Peyer's patch (tissue), 4 donors: ENCODE measurements around the gene SORCS1. TPM values are rescaled to one million over a fixed set of nuclear protein-coding genes. Genes with fewer than 3 reads are reported as not detected.

Experiments
- DNase-seq, 3 donors: peaks; one replicate each; pipeline ENCODE4 v3.0.0-alpha.2; 2017 to 2019
- H3K27ac ChIP-seq, 4 donors: fragments of 200-600 bp; sonication (generic); one replicate each; pipeline ENCODE4 v1.5.1; 2016 to 2019
- H3K27me3 ChIP-seq, 2 donors: fragments of 200-600 bp; sonication (generic); one replicate each; pipeline ENCODE4 v1.5.1; 2019
- H3K36me3 ChIP-seq, 3 donors: fragments of 200-600 bp; sonication (generic); one replicate each; pipeline ENCODE4 v1.5.1; 2016 to 2019
- H3K4me1 ChIP-seq, 4 donors: fragments of 200-600 bp; sonication (generic); one replicate each; pipeline ENCODE4 v1.5.1; 2016 to 2019
- H3K4me3 ChIP-seq, 4 donors: fragments of 200-600 bp; sonication (generic); 1 replicate in 3 of 4; 2 replicates in 1 of 4; pipeline ENCODE4 v1.5.1; 2016 to 2019; ENCODE audit warnings: mild to moderate bottlenecking in 1 of 4
- H3K9me3 ChIP-seq, 4 donors: fragments of 200-600 bp; sonication (generic); one replicate each; pipeline ENCODE4 v1.5.1; 2016 to 2019; ENCODE audit warnings: mild to moderate bottlenecking in 1 of 4
- CTCF ChIP-seq, 6 experiments: fragments of 450-650 bp in 4 of 6; fragments of 200-600 bp in 2 of 6; sonication (generic) in 1 of 6; IDR thresholded peaks; one replicate each; pipeline ENCODE4 v1.5.1; 2017 to 2019; ENCODE audit warnings: antibody characterized with exemption in 6 of 6, mild to moderate bottlenecking in 3 of 6, moderate library complexity in 1 of 6
- POLR2A ChIP-seq, 2 donors: fragments of 450-650 bp; IDR thresholded peaks; one replicate each; pipeline ENCODE4 v1.5.1; 2017; ENCODE audit warnings: antibody characterized with exemption in 2 of 2, mild to moderate bottlenecking in 2 of 2, moderate library complexity in 2 of 2
- total RNA-seq, 4 donors: library from RNA; depleted of rRNA; stranded (reverse); fragments of >200 nt; gene quantifications; one replicate each; pipeline ENCODE4 v1.1.0, GENCODE V29; 2016

Gene SORCS1
- total RNA-seq, 4 donors from 2014 or later, result 0.53 to 5.9 (median 2.4) TPM

- no peaks in the 10 kb centered on the region for H3K27me3 ChIP-seq
- H3K36me3 ChIP-seq, result no peaks in the 10 kb centered on the region
- H3K27ac ChIP-seq, result no peak overlapping the region
- no peaks in the 10 kb centered on the region for H3K9me3 ChIP-seq
- no peaks in the 10 kb centered on the region for H3K4me1 ChIP-seq
- no peak overlapping the region for H3K4me3 ChIP-seq
- no peak for DNase-seq
- TF ChIP-seq CTCF (IDR thresholded peaks at IDR 0.05) (no peak), POLR2A (IDR thresholded peaks at IDR 0.05) (no peak)
These were observed 550.2 kb downstream of the SORCS1 start for GRCh38 chr10:106614293-106614692.

DNA sequence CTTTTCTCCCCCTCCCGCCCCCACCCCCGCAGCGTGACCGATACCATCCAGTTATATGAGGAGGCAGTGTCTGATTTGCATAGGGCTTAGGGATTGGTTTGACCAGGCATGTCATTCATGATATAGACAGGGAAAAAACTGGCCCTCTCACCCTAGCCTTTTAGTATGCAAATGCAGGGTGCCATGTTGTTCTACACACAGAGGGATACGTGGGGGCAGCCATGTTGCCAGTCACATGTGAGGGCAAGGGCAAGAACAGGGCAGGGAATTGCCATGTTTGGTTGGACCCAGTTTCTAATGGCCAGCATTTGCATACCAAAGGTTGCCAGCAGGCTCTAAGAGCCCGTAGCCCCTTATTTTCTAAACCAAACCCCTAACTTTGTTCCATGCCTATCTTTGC is 552.1 kb downstream of the SORCS1 start:
- no peaks in the 10 kb centered on the region for H3K36me3 ChIP-seq
- H3K27ac ChIP-seq, result no peak overlapping the region
- H3K4me1 ChIP-seq, result no peaks in the 10 kb centered on the region
- no peak for DNase-seq
- TF ChIP-seq POLR2A (IDR thresholded peaks at IDR 0.05) (no peak), CTCF (IDR thresholded peaks at IDR 0.05) (no peak)
- no peaks in the 10 kb centered on the region for H3K9me3 ChIP-seq
- H3K4me3 ChIP-seq, result no peak overlapping the region
- H3K27me3 ChIP-seq, result no peaks in the 10 kb centered on the region

GRCh38 chr10:106609470-106610266 is 554.8 kb downstream of the SORCS1 start:
- no peak for DNase-seq
- TF ChIP-seq CTCF (IDR thresholded peaks at IDR 0.05), result no peak
- no peak for TF ChIP-seq POLR2A (IDR thresholded peaks at IDR 0.05)
- Histone ChIP-seq H3K4me3 (no peak overlapping the region), H3K27ac (no peak overlapping the region), H3K9me3 (no peaks in the 10 kb centered on the region), H3K4me1 (no peaks in the 10 kb centered on the region), H3K36me3 (no peaks in the 10 kb centered on the region), H3K27me3 (no peaks in the 10 kb centered on the region)

DNA sequence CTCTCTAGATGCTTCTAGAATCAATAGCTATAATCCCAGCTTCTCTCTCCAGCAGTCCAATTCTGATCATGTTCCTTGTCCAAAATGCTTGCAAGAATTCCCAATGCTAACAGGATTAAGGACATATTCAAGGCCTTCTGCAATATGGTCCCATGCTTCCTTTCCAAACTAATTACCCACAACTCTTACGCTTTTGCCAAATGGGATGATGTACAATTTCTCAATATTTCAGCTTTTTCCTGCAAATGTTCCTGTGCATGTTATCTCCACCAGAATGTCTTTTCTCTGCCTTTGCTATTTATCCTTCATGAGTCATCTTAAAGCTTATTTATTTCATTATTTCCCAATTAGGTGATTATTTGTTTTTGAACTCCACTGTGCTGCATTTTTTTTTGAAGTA is 556.4 kb downstream of the SORCS1 start:
- no peak for DNase-seq
- Histone ChIP-seq H3K4me3 (no peak overlapping the region), H3K9me3 (no peaks in the 10 kb centered on the region), H3K4me1 (no peaks in the 10 kb centered on the region), H3K36me3 (no peaks in the 10 kb centered on the region), H3K27me3 (no peaks in the 10 kb centered on the region), H3K27ac (no peak overlapping the region)
- TF ChIP-seq POLR2A (IDR thresholded peaks at IDR 0.05), result no peak
- TF ChIP-seq CTCF (IDR thresholded peaks at IDR 0.05), result no peak

DNA sequence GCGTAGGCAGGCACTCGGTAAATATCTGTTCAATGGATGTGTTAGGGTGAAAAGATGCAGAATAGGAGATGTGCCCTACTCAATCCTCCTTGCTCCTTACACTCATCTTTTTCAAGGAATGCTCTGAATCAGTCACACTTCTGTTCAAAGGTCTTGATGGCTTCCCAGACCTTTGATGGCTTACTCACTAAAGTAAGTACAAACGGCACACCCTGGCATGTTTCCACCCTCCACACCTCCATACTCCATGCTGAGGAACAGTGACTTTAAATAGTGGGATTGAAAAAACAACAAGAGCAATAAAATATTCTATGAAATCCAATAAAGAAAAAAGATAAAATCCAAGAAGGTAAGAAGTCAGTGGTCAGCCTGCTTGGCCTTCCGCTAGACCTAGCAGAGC is 569.2 kb downstream of the SORCS1 start:
- no peaks in the 10 kb centered on the region for H3K27me3 ChIP-seq
- no peak overlapping the region for H3K27ac ChIP-seq
- H3K36me3 ChIP-seq, result no peaks in the 10 kb centered on the region
- no peaks in the 10 kb centered on the region for H3K9me3 ChIP-seq
- no peak for DNase-seq
- TF ChIP-seq CTCF (IDR thresholded peaks at IDR 0.05) (no peak), POLR2A (IDR thresholded peaks at IDR 0.05) (no peak)
- no peak overlapping the region for H3K4me3 ChIP-seq
- H3K4me1 ChIP-seq, result no peaks in the 10 kb centered on the region
